Keratinocyte (primary cell): ENCODE measurements around the gene REEP3.

Experiments
- EZH2 ChIP-seq: IDR thresholded peaks from one replicate; pipeline ENCODE4 v1.6.1; 2012; ENCODE audit warnings: inconsistent platforms, mild to moderate bottlenecking, low read length, moderate library complexity
- TF ChIP-seq, protein P1 (sequence below), 3 experiments: IDR thresholded peaks in 1 of 3; conservative IDR thresholded peaks in 1 of 3; optimal IDR thresholded peaks in 1 of 3; 2 replicates in 2 of 3; 3 replicates in 1 of 3; pipeline versions ENCODE3 to v1.5.1; 2011; ENCODE audit warnings: low read length in 3 of 3, mild to moderate bottlenecking in 3 of 3, moderate library complexity in 2 of 3, control low read depth in 1 of 3, inconsistent platforms in 1 of 3; ENCODE audit not compliant: insufficient read depth in 2 of 3; ENCODE audit errors: extremely low read depth in 1 of 3

DNA sequence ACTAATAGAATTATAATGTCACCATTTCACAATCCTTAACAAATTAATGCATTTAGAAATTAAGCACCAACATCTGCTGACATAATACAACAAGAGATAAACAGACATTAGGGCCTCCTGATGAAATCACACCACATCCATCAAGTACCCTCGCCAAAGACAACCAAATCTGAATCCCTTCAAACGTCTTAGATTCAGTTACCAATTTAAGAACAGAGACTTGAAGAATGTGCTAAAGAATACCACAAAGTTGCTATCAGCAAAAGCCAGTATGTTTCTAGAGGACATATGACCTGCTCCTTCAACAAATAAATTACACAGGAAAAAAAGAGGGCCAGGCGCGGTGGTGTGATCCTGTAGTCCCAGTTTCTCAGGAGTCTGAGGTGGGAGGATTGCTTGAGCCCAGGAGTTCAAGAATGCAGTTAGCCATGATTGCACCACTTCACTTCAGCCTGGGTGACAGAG, 144.5 kb downstream of the REEP3 start:
- TF ChIP-seq, protein P1, sequence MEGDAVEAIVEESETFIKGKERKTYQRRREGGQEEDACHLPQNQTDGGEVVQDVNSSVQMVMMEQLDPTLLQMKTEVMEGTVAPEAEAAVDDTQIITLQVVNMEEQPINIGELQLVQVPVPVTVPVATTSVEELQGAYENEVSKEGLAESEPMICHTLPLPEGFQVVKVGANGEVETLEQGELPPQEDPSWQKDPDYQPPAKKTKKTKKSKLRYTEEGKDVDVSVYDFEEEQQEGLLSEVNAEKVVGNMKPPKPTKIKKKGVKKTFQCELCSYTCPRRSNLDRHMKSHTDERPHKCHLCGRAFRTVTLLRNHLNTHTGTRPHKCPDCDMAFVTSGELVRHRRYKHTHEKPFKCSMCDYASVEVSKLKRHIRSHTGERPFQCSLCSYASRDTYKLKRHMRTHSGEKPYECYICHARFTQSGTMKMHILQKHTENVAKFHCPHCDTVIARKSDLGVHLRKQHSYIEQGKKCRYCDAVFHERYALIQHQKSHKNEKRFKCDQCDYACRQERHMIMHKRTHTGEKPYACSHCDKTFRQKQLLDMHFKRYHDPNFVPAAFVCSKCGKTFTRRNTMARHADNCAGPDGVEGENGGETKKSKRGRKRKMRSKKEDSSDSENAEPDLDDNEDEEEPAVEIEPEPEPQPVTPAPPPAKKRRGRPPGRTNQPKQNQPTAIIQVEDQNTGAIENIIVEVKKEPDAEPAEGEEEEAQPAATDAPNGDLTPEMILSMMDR (optimal IDR thresholded peaks at IDR 0.05 in 1 of 3, IDR thresholded peaks at IDR 0.05 in 1 of 3, conservative IDR thresholded peaks at IDR 0.05 in 1 of 3; ENCODE audit: extremely low read depth in 1 of 3, insufficient read depth in 2 of 3, low read length in 3 of 3) = no peak
- TF ChIP-seq EZH2 = no peak
